Esophagus muscularis mucosa (tissue), 4 donors: ENCODE results near the gene SAMMSON. TPM values are rescaled to one million over a fixed set of nuclear protein-coding genes. Genes with fewer than 3 reads are reported as not detected.
A peak's percentile ranks its signal among the peaks of the same experiment; 100 is the strongest.

Experiments used
- DNase-seq: peaks from one replicate; pipeline ENCODE4 v3.0.0-alpha.2; 2017; ENCODE audit errors: extremely low spot score
- H3K27ac ChIP-seq, 4 donors: fragments of 200-600 bp; sonication (generic); replicated peaks in 1 of 4; 1 replicate in 3 of 4; 2 replicates in 1 of 4; pipeline ENCODE4 v1.5.1; 2016 to 2019; ENCODE audit warnings: mild to moderate bottlenecking in 1 of 4
- H3K27me3 ChIP-seq, 4 donors: fragments of 200-600 bp; sonication (generic); one replicate each; pipeline versions ENCODE4 v1.5.1 to v1.6.0; 2016 to 2019
- H3K36me3 ChIP-seq, 4 donors: fragments of 200-600 bp; sonication (generic); one replicate each; pipeline ENCODE4 v1.5.1; 2016 to 2019
- H3K4me1 ChIP-seq, 4 donors: fragments of 200-600 bp; sonication (generic); one replicate each; pipeline ENCODE4 v1.5.1; 2016 to 2019
- H3K4me3 ChIP-seq, 4 donors: fragments of 200-600 bp; sonication (generic); 1 replicate in 2 of 4; 2 replicates in 2 of 4; pipeline ENCODE4 v1.5.1; 2016 to 2019; ENCODE audit warnings: mild to moderate bottlenecking in 4 of 4, moderate library complexity in 1 of 4
- H3K9me3 ChIP-seq, 4 donors: fragments of 200-600 bp; sonication (generic); 1 replicate in 3 of 4; 2 replicates in 1 of 4; pipeline ENCODE4 v1.5.1; 2016 to 2019
- EP300 ChIP-seq: sonication (generic); formaldehyde crosslinking; IDR thresholded peaks from one replicate; pipeline ENCODE4 v1.6.1; 2017; ENCODE audit warnings: antibody characterized with exemption
- POLR2A ChIP-seq: fragments of 450-650 bp; IDR thresholded peaks from one replicate; pipeline ENCODE4 v1.6.1; 2017; ENCODE audit warnings: antibody characterized with exemption, moderate library complexity, mild to moderate bottlenecking, low read depth
- POLR2AphosphoS5 ChIP-seq, 2 donors: sonication (generic); formaldehyde crosslinking; IDR thresholded peaks; one replicate each; pipeline ENCODE4 v1.6.1; 2017; ENCODE audit warnings: antibody characterized with exemption in 2 of 2
- WGBS: methylation state at CpG from one replicate; pipeline ENCODE4 v1.1.5; 2018; 5-methylcytosine and 5-hydroxymethylcytosine counted together
- intact Hi-C: fragments of 100-400 bp; cut with DNase I; formaldehyde crosslinking; loops from one replicate; pipeline ENCODE4 v1.15.1; 2023
- total RNA-seq, 4 donors: library from RNA; depleted of rRNA; stranded (reverse); fragments of >200 nt; gene quantifications; one replicate each; pipeline versions ENCODE4 v1.1.0 to v1.2.1, GENCODE V29; 2016
- TF ChIP-seq, protein P1 (sequence below), 3 experiments: fragments of 200-600 bp in 2 of 3; fragments of 450-650 bp in 1 of 3; sonication (generic) in 2 of 3; IDR thresholded peaks; one replicate each; pipeline ENCODE4 v1.5.1; 2017 to 2019; ENCODE audit warnings: antibody characterized with exemption in 3 of 3, mild to moderate bottlenecking in 2 of 3, moderate library complexity in 1 of 3

Gene SAMMSON
- total RNA-seq, 4 donors from 2014 or later, result 1.5 to 4.2 (median 2.5) TPM

DNA sequence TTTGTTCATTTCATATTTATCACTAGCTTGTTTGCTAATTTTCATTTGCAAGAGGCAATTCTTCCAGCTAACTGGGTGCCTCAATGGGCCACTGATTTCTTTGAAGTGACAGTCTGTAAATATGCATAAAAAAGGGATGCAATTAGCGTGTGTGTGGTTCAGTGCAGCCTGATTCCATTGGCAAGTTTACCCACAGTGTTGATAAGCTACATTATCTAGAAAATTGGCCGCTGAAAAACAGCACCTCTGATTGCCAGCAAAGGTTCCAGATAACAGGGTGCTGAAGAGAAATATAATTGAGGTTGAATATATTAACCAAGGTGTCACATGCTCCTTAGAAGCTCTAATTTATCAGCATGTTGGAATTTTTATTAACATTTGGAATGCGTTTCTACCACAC is 76.9 kb downstream of the SAMMSON start:
- H3K4me3 ChIP-seq, result no peak overlapping the region
- no peaks in the 10 kb centered on the region for H3K27me3 ChIP-seq
- intact Hi-C loops, result no loop called here
- WGBS, result 80% methylated on average over 3 of the region's 3 CpGs
- peaks cover 0 to 10% (median 4%) of the 10 kb centered on the region in 4 donors for H3K9me3 ChIP-seq
- peak overlapping the region; percentile 78 to 84 (median 83) for H3K27ac ChIP-seq
- peaks cover 3 to 57% (median 44%) of the 10 kb centered on the region in 4 donors for H3K4me1 ChIP-seq
- DNase-seq, result no peak
- H3K36me3 ChIP-seq, result no peaks in the 10 kb centered on the region
- TF ChIP-seq EP300 (no peak), POLR2A (no peak), POLR2AphosphoS5 (IDR thresholded peaks at IDR 0.05) (no peak)
- TF ChIP-seq, protein P1, sequence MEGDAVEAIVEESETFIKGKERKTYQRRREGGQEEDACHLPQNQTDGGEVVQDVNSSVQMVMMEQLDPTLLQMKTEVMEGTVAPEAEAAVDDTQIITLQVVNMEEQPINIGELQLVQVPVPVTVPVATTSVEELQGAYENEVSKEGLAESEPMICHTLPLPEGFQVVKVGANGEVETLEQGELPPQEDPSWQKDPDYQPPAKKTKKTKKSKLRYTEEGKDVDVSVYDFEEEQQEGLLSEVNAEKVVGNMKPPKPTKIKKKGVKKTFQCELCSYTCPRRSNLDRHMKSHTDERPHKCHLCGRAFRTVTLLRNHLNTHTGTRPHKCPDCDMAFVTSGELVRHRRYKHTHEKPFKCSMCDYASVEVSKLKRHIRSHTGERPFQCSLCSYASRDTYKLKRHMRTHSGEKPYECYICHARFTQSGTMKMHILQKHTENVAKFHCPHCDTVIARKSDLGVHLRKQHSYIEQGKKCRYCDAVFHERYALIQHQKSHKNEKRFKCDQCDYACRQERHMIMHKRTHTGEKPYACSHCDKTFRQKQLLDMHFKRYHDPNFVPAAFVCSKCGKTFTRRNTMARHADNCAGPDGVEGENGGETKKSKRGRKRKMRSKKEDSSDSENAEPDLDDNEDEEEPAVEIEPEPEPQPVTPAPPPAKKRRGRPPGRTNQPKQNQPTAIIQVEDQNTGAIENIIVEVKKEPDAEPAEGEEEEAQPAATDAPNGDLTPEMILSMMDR (IDR thresholded peaks at IDR 0.05), result no peak

DNA sequence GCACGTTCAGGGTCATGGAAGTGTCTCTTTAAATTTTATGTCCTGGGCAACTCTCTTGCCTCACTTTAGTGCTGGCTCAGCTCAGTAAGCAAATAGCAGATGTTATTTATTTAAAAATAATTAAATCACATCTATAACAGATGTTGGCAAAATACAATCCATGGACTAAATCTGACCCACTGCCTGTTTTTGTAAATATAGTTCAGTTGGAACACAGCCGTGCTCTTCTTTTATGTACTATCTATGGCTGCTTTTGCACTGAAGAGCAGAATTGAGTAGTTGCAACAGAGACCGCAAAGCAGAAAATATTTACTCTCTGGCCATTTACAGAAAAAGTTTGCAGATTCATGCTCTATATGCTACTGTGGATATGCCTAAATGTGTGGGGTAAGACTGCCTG is 79.2 kb downstream of the SAMMSON start:
- peaks cover 0 to 10% (median 4%) of the 10 kb centered on the region in 4 donors for H3K9me3 ChIP-seq
- intact Hi-C loops, result no loop called here
- no peaks in the 10 kb centered on the region for H3K27me3 ChIP-seq
- H3K36me3 ChIP-seq, result no peaks in the 10 kb centered on the region
- DNase-seq, result no peak
- H3K4me1 ChIP-seq, result peaks cover 3 to 49% (median 34%) of the 10 kb centered on the region in 4 donors
- WGBS, result 77% methylated on average over 3 of the region's 3 CpGs
- H3K27ac ChIP-seq, result peak overlapping the region in 3 of 4 donors; percentile 15 to 84 (median 20)
- no peak overlapping the region for H3K4me3 ChIP-seq
- TF ChIP-seq POLR2AphosphoS5 (IDR thresholded peaks at IDR 0.05), result no peak
- TF ChIP-seq, protein P1 (IDR thresholded peaks at IDR 0.05), result no peak
- TF ChIP-seq EP300, result no peak
- no peak for TF ChIP-seq POLR2A

DNA sequence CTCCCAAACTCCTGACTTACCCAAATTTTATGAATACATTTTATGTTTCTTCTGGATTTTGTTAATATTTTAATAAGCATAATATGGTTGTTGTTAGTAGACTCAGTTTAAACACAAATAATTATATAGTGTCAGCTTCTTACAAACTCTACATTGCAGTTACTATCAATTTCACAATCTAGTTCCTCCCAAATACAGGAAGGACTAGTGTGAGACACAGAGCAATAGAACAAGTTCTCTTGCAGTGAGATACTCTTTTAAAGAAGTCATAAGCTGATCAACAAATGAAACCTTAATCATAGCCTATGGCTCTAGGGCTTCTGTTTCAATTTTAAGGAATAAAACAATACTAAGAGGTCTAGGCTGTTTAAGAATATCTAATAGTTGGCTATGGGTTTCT is 86.1 kb downstream of the SAMMSON start:
- Histone ChIP-seq H3K4me3 (no peak overlapping the region), H3K36me3 (no peaks in the 10 kb centered on the region), H3K9me3 (no peaks in the 10 kb centered on the region), H3K4me1 (peaks cover 0 to 54% (median 32%) of the 10 kb centered on the region in 4 donors), H3K27ac (peak overlapping the region in 2 of 4 donors; percentile 36 to 49), H3K27me3 (no peaks in the 10 kb centered on the region)
- intact Hi-C loops, result no loop called here
- TF ChIP-seq, protein P1 (IDR thresholded peaks at IDR 0.05), result no peak
- TF ChIP-seq POLR2A (no peak), EP300 (no peak), POLR2AphosphoS5 (IDR thresholded peaks at IDR 0.05) (no peak)
- no peak for DNase-seq

DNA sequence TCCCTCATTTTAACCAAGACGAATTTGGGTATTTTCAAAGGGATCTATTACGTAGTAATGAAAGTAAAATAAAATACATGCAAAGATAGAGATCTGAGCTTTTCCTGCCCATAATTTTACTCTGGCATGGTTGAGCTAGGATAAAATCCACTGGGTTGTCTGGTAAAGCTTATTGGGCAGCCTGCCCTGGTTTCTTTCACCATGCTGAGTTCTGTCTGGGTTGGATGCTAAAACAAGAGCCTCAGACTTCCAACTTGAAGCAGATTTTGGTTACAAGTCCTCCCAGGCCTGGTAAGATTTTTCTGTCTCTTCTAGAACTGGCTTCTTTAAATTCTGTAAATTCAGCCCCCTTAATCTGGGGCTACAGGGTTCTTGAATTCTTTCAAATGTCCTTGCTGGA is 86.8 kb downstream of the SAMMSON start:
- Histone ChIP-seq H3K27ac (peak overlapping the region in 2 of 4 donors; percentile 36 to 49), H3K9me3 (no peaks in the 10 kb centered on the region), H3K36me3 (no peaks in the 10 kb centered on the region), H3K4me3 (no peak overlapping the region), H3K4me1 (peaks cover 0 to 54% (median 32%) of the 10 kb centered on the region in 4 donors), H3K27me3 (no peaks in the 10 kb centered on the region)
- intact Hi-C loops, result no loop called here
- WGBS, result 91% methylated on average over 2 of the region's 2 CpGs
- DNase-seq, result peak; percentile 60
- TF ChIP-seq POLR2A, result no peak
- TF ChIP-seq POLR2AphosphoS5 (IDR thresholded peaks at IDR 0.05), result no peak
- no peak for TF ChIP-seq EP300
- TF ChIP-seq, protein P1 (IDR thresholded peaks at IDR 0.05), result no peak

DNA sequence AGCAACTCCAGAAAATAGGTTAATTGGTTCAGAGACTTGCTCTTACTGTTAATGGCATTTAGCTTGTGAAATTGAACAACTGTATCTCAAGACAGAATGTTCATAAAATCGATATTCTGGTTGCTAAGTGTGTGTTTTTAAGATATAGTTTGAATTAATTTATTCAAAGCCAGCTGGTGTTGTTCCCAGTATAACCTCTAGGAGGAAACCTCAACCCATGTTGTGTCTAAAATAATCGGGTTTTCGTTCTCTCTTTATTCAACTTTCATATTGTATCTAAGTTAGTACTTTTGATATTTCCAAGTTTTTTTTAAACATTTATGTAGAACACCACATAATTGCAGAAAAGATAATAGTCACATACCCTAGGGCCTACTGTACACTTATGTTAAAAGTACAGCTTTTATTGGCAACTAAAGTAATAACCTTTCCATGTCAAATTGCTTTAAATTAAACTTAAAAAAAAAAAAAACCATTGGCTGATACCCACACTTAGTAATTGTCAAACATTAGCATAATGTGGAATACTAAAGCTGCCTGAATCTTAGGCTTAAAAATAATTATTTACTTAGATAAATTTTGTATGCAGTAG is 90.9 kb downstream of the SAMMSON start:
- H3K27ac ChIP-seq, result no peak overlapping the region
- no peak for DNase-seq
- no peak overlapping the region for H3K4me3 ChIP-seq
- TF ChIP-seq POLR2AphosphoS5 (IDR thresholded peaks at IDR 0.05), result no peak
- no peak for TF ChIP-seq EP300
- TF ChIP-seq, protein P1 (IDR thresholded peaks at IDR 0.05), result peak; percentile 73 to 91 (median 77)
- H3K36me3 ChIP-seq, result no peaks in the 10 kb centered on the region
- 19% methylated on average over 3 of the region's 3 CpGs for WGBS
- H3K27me3 ChIP-seq, result no peaks in the 10 kb centered on the region
- peaks cover 0 to 35% (median 18%) of the 10 kb centered on the region in 4 donors for H3K4me1 ChIP-seq
- H3K9me3 ChIP-seq, result no peaks in the 10 kb centered on the region
- intact Hi-C loops, result no loop called here
